WI38 (cell line): ENCODE measurements around the gene MGAT3.

Experiments used
- H3K4me3 ChIP-seq: 2 replicates; pipeline ENCODE4 v1.5.1; 2011; ENCODE audit warnings: low read depth, mild to moderate bottlenecking, control low read depth, low read length
- TF ChIP-seq, protein P1 (sequence below): IDR thresholded peaks from 2 replicates; pipeline ENCODE4 v1.5.1; 2012; ENCODE audit warnings: low read depth, mild to moderate bottlenecking, control low read depth, low read length

The MGAT3 gene

GRCh38 chr22:39474351-39475111 lies 17.7 kb downstream of the MGAT3 start:
- TF ChIP-seq, protein P1, sequence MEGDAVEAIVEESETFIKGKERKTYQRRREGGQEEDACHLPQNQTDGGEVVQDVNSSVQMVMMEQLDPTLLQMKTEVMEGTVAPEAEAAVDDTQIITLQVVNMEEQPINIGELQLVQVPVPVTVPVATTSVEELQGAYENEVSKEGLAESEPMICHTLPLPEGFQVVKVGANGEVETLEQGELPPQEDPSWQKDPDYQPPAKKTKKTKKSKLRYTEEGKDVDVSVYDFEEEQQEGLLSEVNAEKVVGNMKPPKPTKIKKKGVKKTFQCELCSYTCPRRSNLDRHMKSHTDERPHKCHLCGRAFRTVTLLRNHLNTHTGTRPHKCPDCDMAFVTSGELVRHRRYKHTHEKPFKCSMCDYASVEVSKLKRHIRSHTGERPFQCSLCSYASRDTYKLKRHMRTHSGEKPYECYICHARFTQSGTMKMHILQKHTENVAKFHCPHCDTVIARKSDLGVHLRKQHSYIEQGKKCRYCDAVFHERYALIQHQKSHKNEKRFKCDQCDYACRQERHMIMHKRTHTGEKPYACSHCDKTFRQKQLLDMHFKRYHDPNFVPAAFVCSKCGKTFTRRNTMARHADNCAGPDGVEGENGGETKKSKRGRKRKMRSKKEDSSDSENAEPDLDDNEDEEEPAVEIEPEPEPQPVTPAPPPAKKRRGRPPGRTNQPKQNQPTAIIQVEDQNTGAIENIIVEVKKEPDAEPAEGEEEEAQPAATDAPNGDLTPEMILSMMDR, result no peak
- H3K4me3 ChIP-seq, result no peak overlapping the region

- TF ChIP-seq, protein P1, result no peak
- H3K4me3 ChIP-seq, result no peak overlapping the region
Observed at GRCh38 chr22:39475337-39475736, 18.5 kb downstream of the MGAT3 start.

DNA sequence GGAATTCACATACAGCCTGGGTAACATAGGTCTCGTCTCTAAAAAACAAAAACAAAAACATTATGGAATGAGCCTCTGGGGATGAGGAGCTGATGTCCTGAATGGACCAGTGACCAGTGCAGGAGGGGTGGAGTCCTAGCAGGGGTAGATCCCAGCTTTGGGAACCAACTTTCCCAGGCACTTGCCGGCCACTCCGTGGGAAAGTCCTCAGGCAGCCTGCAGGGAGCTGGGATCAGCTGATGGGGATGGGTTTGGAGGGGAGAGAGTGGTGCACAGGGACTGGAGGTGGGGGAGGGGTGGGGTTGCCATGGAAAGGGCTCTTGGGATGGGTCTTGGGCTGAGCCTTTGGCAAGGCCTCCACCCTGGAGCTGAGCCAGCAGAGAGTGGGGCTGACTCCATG lies 19.1 kb downstream of the MGAT3 start:
- TF ChIP-seq, protein P1, result no peak

GRCh38 chr22:39476664-39477063 lies 19.9 kb downstream of the MGAT3 start:
- no peak overlapping the region for H3K4me3 ChIP-seq
- TF ChIP-seq, protein P1, result no peak

More for the DNA sequence above, 19.1 kb downstream of the MGAT3 start:
- no peak overlapping the region for H3K4me3 ChIP-seq

DNA sequence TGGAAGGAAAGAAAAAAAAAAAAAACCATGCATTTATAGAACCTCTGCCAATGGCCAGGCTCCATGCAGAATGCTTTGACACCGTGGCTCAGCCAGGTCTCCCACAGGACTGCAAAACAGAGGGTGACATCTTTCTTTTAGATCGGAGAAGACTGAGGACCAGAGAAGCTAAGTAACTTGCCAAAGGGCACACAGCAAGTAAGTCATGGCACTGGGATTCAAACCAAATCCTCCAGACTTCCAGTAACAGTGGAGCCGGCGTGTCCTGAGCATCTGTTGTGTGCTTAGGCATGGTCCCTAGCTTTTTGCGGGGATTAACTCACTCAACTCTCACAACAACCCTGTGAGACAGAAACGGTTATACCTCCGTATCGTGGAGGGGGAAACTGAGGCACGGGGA lies 20.7 kb downstream of the MGAT3 start:
- H3K4me3 ChIP-seq, result no peak overlapping the region
- TF ChIP-seq, protein P1, result no peak

- TF ChIP-seq, protein P1, result no peak
- no peak overlapping the region for H3K4me3 ChIP-seq
Observed at GRCh38 chr22:39478441-39478850, 21.6 kb downstream of the MGAT3 start.

DNA sequence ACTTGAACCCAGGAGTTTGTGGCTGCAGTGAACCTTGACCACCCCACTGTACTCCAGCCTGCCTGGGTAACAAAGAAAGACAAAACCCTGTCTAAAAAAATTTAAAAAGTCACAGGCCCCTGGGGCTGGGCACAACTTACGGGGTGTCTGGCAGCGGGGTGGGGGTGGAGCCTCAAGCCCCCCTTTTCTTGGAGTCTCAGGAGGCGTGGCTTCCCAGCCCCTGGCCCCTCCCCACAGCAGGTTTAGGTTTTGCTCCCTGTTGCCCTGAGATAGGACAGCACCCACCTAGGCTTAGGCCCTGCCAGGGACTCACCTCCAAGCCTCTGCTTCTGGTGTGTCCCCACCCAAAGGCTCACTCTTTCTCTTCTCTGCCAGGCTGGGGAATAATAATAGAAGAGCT lies 22.4 kb downstream of the MGAT3 start:
- no peak overlapping the region for H3K4me3 ChIP-seq
- TF ChIP-seq, protein P1, result no peak
